IMR-90 (cell line): Measurements from ENCODE around the gene MOB2.

ENCODE experiments used
- CEBPB ChIP-seq: IDR thresholded peaks from 2 replicates; pipeline ENCODE4 v1.6.1; 2012; ENCODE audit warnings: low read depth, low read length, improper control_type of control experiment
- CTCF ChIP-seq: conservative IDR thresholded peaks from 2 replicates; pipeline ENCODE4 v1.5.1; 2012; ENCODE audit warnings: mild to moderate bottlenecking, low read depth, low read length, improper control_type of control experiment
- FOS ChIP-seq: fragments of 150-350 bp; IDR thresholded peaks from 2 replicates; pipeline ENCODE4 v1.6.1; 2016; ENCODE audit warnings: low read depth, low read length
- MAFK ChIP-seq: IDR thresholded peaks from 2 replicates; pipeline ENCODE4 v1.6.1; 2012; ENCODE audit warnings: low read depth, low read length, improper control_type of control experiment
- MAZ ChIP-seq: IDR thresholded peaks from 2 replicates; pipeline ENCODE4 v1.6.1; 2012; ENCODE audit warnings: low read depth, mild to moderate bottlenecking, low read length, improper control_type of control experiment, moderate library complexity, borderline replicate concordance
- POLR2A ChIP-seq: IDR thresholded peaks from 2 replicates; pipeline ENCODE4 v1.6.1; 2012; ENCODE audit warnings: mild to moderate bottlenecking, low read depth, low read length
- RAD21 ChIP-seq: IDR thresholded peaks from 2 replicates; pipeline ENCODE4 v1.6.1; 2012; ENCODE audit warnings: low read length, improper control_type of control experiment

- TF ChIP-seq CTCF = no peak
- TF ChIP-seq POLR2A = no peak
- no peak for TF ChIP-seq CEBPB
- TF ChIP-seq FOS = no peak
- TF ChIP-seq RAD21 = no peak
- TF ChIP-seq MAZ = no peak
- TF ChIP-seq MAFK = peak; percentile 86
Measured at GRCh38 chr11:1500466-1501420, 14.2 kb upstream of the MOB2 start.
